Anterior cingulate cortex (tissue), 58 donors: Measurements from ENCODE around the gene FAM89B.
"Not testable (repeated sequence)": the region's sequence is repeated elsewhere in the genome, so short reads cannot be mapped to it uniquely, and the experiment has no call there.

Source experiments
- DNase-seq, 58 donors: peaks; one replicate each; lab custom pipeline; 2025; lab: John Stamatoyannopoulos, UW

The FAM89B gene

DNA sequence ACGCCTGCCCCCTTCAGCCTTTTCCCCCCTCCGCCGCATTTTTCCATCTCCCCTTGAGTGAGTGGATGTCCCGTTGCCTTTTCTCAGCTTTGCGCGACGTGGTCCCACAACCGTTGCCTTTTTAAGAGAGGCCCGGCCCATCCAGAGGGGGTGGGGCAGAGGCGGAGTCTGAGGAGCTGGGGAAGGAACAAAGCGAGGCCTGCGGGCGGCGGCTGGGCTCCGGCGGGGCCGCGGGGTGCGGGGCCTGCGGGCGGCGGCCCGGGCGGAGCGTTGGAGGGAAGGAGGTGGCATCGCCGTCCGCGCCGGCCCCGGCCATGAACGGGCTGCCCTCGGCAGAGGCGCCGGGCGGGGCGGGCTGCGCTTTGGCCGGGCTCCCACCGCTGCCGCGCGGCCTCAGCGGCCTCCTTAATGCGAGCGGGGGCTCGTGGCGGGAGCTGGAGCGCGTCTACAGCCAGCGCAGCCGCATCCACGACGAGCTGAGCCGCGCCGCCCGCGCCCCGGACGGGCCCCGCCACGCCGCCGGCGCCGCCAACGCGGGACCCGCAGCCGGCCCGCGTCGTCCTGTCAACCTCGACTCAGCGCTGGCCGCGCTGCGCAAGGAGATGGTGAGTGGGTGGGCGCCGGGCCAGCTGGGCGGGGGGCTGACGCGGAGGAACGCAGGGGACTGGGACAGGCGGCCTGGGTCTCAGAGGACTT lies at the start of gene FAM89B:
FAM89B (plus strand) TSS at position 183 of the 696 bp plus-strand sequence; CDS start at position 315, 132 bp downstream.
- DNase-seq: peak; percentile 17 to 94 (median 80)

GRCh38 chr11:65522718-65523630 lies 49.4 kb upstream of the FAM89B start:
- peak in 4 of 58 donors; percentile 9 to 38 (median 30) for DNase-seq

DNA sequence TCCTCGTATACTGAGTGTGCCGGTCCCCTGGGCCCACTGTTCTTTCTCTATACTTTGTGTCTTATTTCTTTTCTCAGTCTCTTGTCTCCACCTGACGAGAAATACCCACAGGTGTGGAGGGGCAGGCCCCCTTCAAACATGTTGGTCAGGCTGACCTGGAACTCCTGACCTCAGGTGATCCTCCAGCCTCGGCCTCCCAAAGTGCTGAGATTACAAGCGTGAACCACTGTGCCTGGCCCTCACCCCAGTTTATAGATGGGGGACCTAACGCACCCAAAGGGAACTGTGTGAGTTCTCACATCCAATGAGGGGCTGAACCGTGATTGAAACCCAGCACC lies 48.7 kb upstream of the FAM89B start:
- DNase-seq: not testable (repeated sequence)

DNA sequence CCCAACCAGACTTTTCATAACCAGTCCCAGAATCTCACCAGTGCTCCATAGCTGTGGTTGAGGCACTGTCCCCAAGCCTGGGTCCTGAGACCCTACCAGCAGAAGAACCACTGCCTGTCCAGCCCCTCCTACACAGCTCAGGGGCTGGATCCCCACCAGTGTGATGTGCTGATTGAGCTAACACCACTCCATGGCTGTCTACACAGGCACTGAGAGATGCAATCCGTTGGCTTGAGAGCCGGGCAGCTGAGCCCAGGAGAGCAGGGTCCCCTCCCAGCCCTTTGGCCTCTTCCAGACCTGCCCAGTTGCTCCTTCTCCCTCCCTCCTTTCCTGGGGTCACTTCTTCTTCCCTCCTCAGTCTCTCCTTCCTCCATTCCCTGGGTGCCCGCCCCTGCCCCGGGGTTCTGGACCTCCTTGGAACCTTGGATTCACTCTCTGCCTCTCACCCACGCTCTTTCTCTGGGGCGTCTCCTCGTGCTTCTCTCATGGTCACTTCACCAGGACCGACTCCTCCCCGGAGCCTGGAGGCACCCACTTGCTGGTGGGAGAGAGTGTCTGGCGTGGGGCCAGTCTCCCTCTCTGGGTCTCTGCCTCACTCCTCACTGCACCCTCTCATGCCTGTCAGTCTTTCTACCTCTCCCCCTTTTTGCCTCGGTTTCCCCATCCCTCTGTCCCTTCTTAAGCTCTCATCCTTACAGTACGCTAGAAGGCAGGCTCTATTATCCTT lies 48.2 kb upstream of the FAM89B start:
- peak in 6 of 58 donors; percentile 33 to 52 (median 50) for DNase-seq

- peak in 55 of 58 donors; percentile 11 to 94 (median 78) for DNase-seq
Observed at GRCh38 chr11:65524741-65525545, 47.4 kb upstream of the FAM89B start, which contains the start of gene SCYL1. TSS of gene SCYL1 (plus strand) at chr11:65525083. CDS start at chr11:65525154, 71 bp downstream.

DNA sequence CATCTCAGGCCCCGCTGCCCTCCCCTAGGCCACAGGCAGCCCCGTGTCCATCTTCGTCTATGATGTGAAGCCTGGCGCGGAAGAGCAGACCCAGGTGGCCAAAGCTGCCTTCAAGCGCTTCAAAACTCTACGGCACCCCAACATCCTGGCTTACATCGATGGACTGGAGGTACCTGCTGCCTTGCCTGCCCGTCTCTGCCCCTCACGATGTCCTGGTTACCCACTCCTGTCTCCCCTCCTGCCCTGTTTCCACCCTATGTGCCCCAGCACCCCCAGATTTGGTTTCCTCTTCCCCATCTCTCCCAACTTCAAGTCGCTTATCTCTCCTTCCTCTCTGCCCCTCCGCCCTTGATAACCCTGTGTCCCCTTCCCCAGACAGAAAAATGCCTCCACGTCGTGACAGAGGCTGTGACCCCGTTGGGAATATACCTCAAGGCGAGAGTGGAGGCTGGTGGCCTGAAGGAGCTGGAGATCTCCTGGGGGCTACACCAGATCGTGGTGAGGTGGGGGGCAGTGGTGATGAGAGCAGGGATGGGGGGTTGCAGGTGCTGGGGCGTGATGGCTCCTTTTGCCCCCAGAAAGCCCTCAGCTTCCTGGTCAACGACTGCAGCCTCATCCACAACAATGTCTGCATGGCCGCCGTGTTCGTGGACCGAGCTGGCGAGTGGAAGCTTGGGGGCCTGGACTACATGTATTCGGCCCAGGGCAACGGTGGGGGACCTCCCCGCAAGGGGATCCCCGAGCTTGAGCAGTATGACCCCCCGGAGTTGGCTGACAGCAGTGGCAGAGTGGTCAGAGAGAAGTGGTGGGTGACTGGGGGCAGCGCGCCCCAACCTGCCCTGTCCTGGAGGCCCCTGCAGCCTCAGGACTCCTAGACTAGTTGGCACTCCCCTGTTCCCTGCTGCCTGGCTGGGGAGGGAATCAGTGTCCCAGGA lies 46.5 kb upstream of the FAM89B start:
- no peak for DNase-seq

DNA sequence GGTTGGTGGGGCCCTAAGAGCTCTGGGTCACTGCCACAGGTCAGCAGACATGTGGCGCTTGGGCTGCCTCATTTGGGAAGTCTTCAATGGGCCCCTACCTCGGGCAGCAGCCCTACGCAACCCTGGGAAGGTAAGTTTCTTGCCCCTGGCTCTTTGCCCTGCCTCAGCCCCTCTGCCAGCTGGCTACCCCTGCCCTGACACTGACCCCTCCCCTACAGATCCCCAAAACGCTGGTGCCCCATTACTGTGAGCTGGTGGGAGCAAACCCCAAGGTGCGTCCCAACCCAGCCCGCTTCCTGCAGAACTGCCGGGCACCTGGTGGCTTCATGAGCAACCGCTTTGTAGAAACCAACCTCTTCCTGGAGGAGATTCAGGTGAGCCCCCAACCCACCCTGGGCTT lies 45.6 kb upstream of the FAM89B start:
- no peak for DNase-seq

DNA sequence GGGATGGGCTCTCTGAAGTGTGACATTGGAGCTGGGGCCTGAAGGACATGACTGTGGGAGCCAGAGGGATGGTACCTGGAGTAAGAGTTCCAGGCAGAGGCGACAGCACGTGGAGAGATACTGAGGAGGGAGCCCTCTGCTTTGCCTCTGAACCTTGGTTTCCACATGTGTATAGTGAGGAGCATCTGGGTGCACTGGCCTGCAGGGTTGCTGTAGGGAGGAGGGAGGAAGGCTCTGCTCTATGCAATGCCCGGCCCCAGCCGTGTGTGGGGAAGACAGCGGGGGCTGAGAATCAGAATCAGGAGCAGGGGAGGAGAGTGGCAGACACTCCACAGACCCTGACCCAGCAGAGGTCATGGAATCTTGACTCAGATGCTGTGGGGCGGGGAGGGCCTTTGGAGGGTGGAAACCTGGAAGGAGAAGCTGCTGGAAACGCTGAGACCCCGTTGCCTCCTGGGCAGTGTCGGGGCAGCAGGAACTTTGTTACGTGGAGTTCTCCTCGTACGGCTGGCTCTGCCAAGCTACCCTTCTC lies 43.5 kb upstream of the FAM89B start:
- DNase-seq: no peak

DNA sequence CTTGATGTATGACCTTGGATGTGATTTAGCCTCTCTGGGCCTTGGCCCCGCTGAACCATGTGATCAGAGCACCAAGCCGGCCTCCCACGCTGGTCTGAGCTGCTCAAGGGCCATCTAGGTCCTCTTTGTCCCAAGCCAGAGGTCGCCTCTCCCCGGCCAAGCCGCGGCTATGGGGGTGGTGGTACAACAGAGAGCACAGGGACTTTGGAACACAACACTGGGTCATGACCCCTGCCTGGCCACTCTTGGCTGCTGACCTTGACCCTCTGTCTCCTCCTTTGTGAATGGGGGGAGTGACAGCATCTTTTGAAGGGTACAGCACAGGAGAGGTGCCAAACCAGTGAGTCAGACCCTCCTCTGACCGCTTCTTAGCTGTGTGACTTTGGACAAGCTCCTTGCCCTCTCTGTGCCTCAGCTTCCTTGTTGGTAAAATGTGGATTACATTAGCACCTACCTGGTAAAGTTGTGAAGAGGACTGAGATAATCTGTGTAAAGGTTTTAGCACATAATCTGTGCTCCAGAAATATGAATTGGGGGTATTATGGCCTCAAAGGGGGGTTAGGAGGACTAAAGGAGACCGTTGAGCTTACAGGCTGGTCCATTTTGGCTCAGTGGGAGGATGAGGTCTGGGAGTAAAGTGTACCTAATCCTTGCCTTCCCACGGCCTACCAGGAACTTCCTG lies 42.7 kb upstream of the FAM89B start:
- DNase-seq: no peak

- DNase-seq: no peak
Observed at GRCh38 chr11:65530157-65530496, 42.2 kb upstream of the FAM89B start.

GRCh38 chr11:65532388-65533064 lies 39.8 kb upstream of the FAM89B start:
- DNase-seq: no peak

- no peak for DNase-seq
Observed at GRCh38 chr11:65535102-65535501, 37.2 kb upstream of the FAM89B start.

DNA sequence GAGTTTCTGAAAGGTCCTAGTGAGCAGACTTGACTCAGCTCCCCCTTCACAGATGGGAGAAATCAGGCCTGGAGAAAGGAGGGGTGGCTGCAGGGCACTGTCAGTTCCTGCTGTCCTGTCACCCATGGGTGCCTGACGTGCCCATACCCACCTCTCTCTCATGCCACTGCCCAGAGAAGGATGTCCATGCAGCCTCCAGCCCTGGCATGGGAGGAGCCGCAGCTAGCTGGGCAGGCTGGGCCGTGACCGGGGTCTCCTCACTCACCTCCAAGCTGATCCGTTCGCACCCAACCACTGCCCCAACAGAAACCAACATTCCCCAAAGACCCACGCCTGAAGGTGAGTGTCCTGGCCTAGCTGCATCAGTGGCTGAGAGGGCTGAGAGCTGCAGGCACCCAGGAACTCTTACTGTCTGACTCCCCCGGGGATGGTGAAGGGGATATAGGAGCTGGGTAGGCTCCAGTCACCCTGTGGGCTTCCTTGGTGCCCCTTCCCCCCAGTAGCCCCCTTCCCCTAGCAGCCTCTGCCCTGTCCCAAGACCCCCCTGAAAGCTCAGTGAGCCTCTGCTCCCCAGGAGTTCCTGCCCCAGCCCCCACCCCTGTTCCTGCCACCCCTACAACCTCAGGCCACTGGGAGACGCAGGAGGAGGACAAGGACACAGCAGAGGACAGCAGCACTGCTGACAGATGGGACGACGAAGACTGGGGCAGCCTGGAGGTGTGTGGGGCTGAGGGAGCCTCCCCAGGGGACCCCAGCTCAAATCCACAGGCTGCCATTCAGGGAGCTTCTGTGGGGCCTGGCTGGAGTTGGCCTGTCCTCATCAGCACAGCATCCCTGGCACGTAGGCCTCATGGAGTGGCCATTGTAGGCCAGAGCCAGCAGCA lies 35.7 kb upstream of the FAM89B start:
- DNase-seq: no peak

- DNase-seq: no peak
Observed at GRCh38 chr11:65537296-65537597, 35.1 kb upstream of the FAM89B start.

DNA sequence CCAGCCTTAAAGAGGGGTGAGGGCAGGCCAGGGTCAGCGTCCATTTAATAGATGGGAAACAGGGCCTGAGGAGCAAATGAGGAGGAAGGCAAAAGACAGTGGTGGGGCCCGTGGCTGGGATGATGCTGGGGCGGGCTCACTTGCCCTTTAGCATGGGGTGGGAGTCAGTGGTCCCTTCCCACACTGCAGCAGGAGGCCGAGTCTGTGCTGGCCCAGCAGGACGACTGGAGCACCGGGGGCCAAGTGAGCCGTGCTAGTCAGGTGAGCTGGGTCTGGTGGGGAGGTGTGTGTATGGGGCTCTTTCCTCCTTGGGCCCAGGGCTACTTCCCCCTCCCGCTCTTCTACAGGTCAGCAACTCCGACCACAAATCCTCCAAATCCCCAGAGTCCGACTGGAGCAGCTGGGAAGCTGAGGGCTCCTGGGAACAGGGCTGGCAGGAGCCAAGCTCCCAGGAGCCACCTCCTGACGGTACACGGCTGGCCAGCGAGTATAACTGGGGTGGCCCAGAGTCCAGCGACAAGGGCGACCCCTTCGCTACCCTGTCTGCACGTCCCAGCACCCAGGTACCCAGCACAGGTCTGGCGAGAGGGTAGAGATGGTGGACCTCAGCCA lies 34.6 kb upstream of the FAM89B start:
- DNase-seq: no peak

DNA sequence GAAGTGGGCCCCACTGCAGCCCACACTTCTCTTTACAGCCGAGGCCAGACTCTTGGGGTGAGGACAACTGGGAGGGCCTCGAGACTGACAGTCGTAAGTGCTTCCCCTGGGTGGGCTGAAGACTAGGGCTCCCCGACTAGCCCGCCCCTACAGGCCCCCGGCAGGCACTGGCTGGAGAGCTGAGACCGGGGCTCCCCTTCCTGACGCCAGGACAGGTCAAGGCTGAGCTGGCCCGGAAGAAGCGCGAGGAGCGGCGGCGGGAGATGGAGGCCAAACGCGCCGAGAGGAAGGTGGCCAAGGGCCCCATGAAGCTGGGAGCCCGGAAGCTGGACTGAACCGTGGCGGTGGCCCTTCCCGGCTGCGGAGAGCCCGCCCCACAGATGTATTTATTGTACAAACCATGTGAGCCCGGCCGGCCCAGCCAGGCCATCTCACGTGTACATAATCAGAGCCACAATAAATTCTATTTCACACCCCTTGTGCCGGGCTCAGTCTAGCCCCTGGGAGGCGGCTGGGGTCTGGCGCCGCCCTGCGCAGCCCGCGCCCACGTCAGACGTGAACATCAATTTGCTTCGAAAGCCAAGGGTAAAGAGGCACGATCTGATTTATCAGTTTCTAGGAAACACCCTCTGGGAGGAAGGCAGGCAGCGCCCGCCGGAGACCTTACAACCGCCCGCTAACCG lies 34.0 kb upstream of the FAM89B start:
- no peak for DNase-seq
